HG03159 (cell line): ENCODE results near the gene ATXN10.
"Not testable (repeated sequence)": the region's sequence is repeated elsewhere in the genome, so short reads cannot be mapped to it uniquely, and the experiment has no call there.

Experiments
- ATAC-seq: cut with Tn5 transposase; IDR thresholded peaks from one replicate; pipeline ENCODE4 v1.9.1; 2021; ENCODE audit warnings: mild to moderate bottlenecking, moderate library complexity; ENCODE audit not compliant: unreplicated experiment

ATXN10 gene

GRCh38 chr22:45642986-45643385, 28.6 kb upstream of the ATXN10 start:
- no peak for ATAC-seq

GRCh38 chr22:45644714-45645113, 26.9 kb upstream of the ATXN10 start:
- ATAC-seq: no peak

GRCh38 chr22:45645150-45645525, 26.5 kb upstream of the ATXN10 start:
- no peak for ATAC-seq

GRCh38 chr22:45645526-45646414, 25.9 kb upstream of the ATXN10 start:
- no peak for ATAC-seq

- no peak for ATAC-seq
These were observed 24.0 kb upstream of the ATXN10 start for GRCh38 chr22:45647532-45648225.

- ATAC-seq: no peak
These were observed 23.1 kb upstream of the ATXN10 start for GRCh38 chr22:45648301-45649117.

GRCh38 chr22:45649809-45650208, 21.8 kb upstream of the ATXN10 start:
- ATAC-seq: no peak

- no peak for ATAC-seq
These were observed 20.9 kb upstream of the ATXN10 start for GRCh38 chr22:45650721-45651120.

GRCh38 chr22:45651931-45652528, 19.6 kb upstream of the ATXN10 start:
- no peak for ATAC-seq

- ATAC-seq: no peak
These were observed 15.1 kb upstream of the ATXN10 start for GRCh38 chr22:45656577-45656976.

- ATAC-seq: no peak
These were observed 13.9 kb upstream of the ATXN10 start for GRCh38 chr22:45657701-45658100.

- no peak for ATAC-seq
These were observed 7.4 kb upstream of the ATXN10 start for GRCh38 chr22:45664136-45664646.

- no peak for ATAC-seq
These were observed 4.1 kb upstream of the ATXN10 start for GRCh38 chr22:45667486-45667885.

- not testable (repeated sequence) for ATAC-seq
These were observed 1.3 kb upstream of the ATXN10 start for GRCh38 chr22:45670363-45670762.

- peak; percentile 10 for ATAC-seq
These were observed 452 bp upstream of the ATXN10 start for GRCh38 chr22:45670981-45671782.

GRCh38 chr22:45672564-45673481, 1.2 kb downstream of the ATXN10 start:
- no peak for ATAC-seq

- ATAC-seq: no peak
These were observed 2.0 kb downstream of the ATXN10 start for GRCh38 chr22:45673482-45674175.

GRCh38 chr22:45676024-45676423, 4.4 kb downstream of the ATXN10 start:
- ATAC-seq: no peak
